ENCODE measurements around the gene CEP192.

DNA sequence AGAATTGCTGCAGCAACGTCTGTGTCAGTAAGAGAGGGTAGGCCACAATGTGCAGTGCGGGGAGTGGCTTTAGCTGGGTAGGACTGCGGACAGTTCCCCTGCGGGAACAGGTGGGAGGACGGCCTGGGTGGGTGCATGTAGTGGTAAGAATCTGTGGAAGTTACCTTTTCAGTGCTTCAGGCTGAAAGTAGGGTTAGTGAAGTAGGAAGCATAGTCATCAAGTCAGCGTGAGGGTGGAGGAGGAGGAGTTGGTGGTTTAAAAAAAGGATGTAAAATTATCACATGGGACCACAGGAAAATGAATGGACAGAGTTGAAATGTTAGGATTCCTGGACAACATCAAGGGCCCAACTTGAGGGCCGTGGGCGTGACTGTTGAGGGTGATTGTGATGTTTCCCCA, 13.2 kb downstream of the CEP192 start:
- TF ChIP-seq POLR2A (IDR thresholded peaks at IDR 0.05) (no peak), CTCF (IDR thresholded peaks at IDR 0.05) (no peak)

Measured in testis (tissue), 2 donors.